ENCODE results near the gene TRAPPC3.
A peak's percentile ranks its signal among the peaks of the same experiment; 100 is the strongest.

The TRAPPC3 gene

GRCh38 chr1:36154335-36154734 is 5.0 kb upstream of the TRAPPC3 start:
- DNase-seq (ENCODE audit: low read depth in 2 of 2, low spot score in 1 of 2), result no peak

GRCh38 chr1:36153476-36153875 is 4.2 kb upstream of the TRAPPC3 start:
- DNase-seq (ENCODE audit: low read depth in 2 of 2, low spot score in 1 of 2), result no peak

DNA sequence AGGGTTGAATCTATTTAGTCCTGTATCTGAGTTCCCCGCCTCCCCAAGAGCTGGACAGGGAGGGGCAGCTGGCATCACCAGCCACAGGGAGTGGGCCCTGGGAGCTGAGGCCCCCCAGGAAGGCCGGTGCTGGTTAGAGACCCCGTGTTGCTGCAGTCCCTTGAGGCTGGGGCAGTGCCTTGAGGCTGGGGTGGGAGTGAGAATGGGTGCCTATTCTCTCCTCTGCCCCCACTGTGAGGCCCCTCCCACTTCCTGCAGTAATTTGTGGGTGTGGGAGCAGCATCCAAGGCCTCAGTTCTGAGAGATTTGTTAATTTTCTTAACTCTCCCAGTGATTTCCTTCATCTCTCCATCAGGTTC is 2.5 kb upstream of the TRAPPC3 start:
- DNase-seq (ENCODE audit: low read depth in 2 of 2, low spot score in 1 of 2), result peak in 1 of 2 donors; percentile 35

DNA sequence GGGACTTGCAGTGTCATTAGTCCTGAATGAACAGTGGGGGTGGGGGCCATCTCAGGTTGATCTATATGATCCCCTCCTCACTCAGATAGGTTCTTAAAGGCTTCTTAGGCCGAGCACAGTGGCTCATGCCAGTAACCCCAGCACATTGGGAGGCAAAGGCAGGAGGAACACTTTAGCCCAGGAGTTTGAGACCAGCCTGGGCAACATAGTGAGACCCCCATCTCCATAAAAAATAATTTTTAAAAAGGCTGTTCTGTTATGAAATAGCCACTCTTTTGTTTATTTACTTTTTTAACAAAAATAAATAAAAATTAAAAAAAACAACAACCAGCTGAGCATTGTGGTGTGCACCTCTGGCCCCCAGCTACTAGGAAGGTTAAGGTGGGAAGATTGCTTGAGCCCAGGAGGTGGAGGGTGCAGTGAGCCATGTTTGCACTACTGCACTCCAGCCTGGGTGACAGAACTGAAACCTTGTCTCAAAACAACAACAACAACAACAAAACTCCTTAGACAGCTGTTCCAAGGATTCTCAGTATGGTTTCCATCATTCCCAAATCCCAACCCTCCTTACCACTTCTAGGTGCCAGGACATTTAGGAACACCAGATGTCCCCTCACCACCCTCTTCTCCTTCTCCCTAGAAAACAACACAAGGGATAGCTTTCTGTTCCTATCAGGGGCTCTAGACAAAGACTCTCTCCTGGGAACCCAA is 2.0 kb upstream of the TRAPPC3 start:
- DNase-seq (ENCODE audit: low read depth in 2 of 2, low spot score in 1 of 2), result no peak

GRCh38 chr1:36150296-36151133 is 1.2 kb upstream of the TRAPPC3 start:
- peak in 1 of 2 donors; percentile 54 for DNase-seq (ENCODE audit: low read depth in 2 of 2, low spot score in 1 of 2)

GRCh38 chr1:36149973-36150295 is 648 bp upstream of the TRAPPC3 start:
- DNase-seq (ENCODE audit: low read depth in 2 of 2, low spot score in 1 of 2), result no peak

GRCh38 chr1:36148821-36149236 is 457 bp downstream of the TRAPPC3 start:
- DNase-seq (ENCODE audit: low read depth in 2 of 2, low spot score in 1 of 2), result no peak

DNA sequence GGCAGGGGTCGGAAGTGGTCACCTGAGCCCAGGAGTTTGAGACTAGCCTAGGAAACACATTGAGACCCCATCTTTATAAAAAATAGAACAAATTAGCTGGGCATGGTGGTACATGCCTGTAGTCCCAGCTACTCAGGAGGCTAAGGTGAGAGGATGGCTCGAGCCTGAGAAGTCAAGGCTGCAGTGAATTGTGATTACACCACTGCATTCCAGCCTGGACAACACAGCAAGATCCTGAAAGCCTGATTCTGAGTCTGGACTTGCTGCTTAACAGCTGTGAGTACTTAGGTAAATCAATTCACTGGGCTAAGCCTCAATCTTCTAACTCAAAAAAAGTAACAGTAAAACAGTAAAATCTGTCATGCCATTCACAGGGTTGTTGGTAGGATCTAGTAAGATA is 4.9 kb downstream of the TRAPPC3 start:
- no peak for DNase-seq (ENCODE audit: low read depth in 2 of 2, low spot score in 1 of 2)

GRCh38 chr1:36143424-36143823 is 5.9 kb downstream of the TRAPPC3 start:
- DNase-seq (ENCODE audit: low read depth in 2 of 2, low spot score in 1 of 2), result no peak

DNA sequence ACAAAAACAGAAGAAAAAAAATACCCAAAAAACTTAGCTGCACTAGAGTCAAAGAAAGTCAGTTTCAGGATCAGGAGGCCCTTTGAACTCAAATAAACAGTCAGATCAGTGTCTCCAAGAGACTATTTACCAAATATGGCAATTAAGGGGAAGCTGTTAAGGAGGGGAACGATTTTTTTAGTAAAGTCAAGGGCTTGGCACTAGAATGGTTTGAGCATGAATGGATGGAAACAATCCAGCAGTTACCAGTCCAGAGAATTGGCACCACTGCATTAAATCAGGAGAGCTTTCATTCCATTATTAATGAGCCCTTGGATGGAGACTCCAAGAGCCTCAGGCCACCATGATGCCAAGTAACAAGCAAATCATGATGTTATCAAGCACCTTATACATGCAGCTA is 7.2 kb downstream of the TRAPPC3 start:
- no peak for DNase-seq (ENCODE audit: low read depth in 2 of 2, low spot score in 1 of 2)

DNA sequence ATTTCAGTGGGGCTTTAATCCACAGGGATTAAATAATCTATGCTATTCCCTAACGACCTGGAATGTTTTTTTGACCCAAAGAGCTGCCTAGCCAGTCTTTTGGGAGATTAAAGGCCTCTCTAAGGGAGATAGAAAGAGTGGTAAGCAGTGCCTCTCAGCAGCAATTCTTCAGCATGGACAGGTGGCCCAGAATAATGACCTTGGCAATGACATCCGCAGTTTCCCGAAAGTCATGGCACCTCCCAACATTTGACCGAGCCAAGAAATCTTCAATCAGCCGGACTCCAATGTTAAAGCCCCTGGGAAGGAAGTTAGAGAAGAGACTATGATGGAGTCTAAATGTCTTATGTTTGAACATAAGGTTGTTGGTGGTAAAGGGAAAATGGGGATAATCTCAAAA is 9.8 kb downstream of the TRAPPC3 start:
- DNase-seq (ENCODE audit: low read depth in 2 of 2, low spot score in 1 of 2), result no peak

- no peak for DNase-seq (ENCODE audit: low read depth in 2 of 2, low spot score in 1 of 2)
Measured at GRCh38 chr1:36137776-36138175, 11.5 kb downstream of the TRAPPC3 start.

GRCh38 chr1:36137226-36137625 is 12.1 kb downstream of the TRAPPC3 start:
- no peak for DNase-seq (ENCODE audit: low read depth in 2 of 2, low spot score in 1 of 2)

DNA sequence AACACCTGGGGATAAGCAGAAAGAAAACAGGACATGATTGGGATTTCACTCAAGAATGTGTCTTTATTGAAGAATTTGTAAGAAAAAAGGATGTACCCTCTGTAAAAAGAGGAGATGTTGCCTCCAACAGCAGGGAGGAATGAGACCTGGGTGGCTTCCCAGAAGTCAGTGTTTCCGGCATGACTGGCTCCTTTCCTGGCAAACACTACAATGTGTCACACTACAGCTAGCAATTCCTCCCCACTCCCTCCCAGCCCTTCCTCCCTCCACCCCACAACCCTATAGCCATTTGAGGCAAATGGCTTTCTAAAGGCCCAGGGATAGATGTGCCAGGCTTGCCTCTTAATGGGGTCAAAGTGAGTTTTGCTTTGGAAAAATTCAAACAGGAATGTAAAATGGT is 12.8 kb downstream of the TRAPPC3 start:
- DNase-seq (ENCODE audit: low read depth in 2 of 2, low spot score in 1 of 2), result no peak

DNA sequence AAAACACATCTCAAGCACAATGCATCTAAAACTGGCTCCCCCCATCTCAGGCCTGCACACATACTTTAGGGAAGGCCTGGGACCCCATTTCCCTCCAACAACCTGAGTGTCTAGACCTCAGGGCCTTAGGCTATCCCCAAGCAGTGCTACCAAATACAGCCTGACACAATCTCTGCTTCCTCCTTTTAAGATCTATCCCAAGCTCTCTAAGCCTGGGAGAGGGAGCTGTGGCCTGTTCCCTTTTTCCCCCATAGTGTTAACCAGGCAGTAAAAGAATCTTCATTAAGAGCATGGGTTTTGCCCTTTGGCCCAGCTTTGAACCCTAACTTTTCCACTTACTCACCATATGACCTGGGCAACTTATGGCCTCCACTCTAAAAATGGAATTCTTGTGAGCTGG is 13.5 kb downstream of the TRAPPC3 start:
- DNase-seq (ENCODE audit: low read depth in 2 of 2, low spot score in 1 of 2), result no peak

DNA sequence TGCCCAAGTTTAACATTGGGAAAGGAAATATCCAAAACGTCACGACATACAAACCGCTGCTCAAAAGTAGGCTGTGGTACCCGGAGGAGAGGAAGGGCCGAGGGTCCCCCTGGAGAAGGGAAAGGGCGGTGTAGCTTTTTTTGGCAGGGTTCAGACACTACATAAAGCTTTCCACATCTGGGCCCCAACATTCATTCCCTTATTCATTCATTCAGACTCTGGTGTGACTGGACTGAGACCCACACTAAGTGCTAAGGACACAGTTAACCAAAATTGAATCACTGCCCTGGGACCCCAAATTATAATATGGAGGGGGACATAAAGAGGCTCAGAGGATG is 14.0 kb downstream of the TRAPPC3 start:
- DNase-seq (ENCODE audit: low read depth in 2 of 2, low spot score in 1 of 2), result no peak

DNA sequence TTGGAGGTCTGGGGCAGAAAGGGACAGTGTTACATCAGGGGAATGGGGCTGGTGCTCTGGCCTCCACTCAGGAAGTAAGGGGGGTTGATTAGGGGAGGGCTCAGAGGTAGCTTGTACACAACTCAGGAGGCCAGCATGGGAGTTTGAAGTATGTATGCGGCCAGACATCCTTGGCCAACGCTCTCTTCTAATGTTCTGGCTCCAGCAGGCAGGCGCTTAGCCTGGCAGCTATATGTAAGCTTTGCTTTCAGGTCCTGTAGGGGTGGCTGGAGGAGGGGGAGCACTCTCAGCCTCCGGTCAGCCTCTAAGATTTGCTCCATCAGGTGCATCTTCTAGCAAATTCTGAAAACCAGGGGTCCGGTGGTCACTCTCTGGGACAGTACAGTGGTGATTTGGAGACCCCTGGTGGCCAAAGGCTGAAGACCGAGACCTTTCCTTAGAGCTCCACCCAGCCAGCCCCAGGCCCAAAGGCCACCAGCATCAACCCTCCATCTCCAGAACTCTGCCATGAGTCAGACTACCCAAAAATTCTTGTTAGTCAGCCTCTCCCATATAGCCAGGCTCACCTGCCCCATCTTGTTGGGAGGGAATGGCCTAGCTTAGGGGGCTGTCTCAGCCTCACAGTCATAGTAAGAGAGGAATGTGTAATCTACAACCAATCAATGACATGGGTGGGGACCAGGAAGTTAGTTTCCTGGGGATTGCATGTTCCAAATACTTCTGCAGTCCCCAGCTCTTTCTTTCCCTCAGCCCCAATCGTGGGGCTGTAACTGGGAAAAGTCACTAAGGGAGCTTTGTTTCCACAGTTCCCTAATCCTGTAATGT is 14.6 kb downstream of the TRAPPC3 start:
- no peak for DNase-seq (ENCODE audit: low read depth in 2 of 2, low spot score in 1 of 2)

DNA sequence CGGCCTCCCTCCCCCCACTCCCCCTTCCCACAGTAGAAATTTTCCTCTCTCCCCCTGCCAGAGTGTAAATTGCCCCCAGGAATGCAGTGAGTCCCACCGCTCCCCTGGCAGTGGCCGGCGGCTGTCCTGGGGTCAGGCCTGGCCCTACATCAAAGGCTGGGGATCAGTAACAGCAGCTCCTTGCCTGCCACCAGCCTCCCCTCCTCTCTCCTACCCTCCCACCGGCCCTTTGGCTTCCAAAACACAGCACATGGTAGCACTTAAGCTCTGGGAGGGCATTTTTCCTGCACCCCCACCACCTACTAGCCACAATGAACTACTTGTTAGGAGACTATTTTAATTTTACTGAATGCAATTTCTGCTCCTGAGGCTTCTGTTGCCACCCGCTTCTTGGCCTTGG is 15.3 kb downstream of the TRAPPC3 start:
- no peak for DNase-seq (ENCODE audit: low read depth in 2 of 2, low spot score in 1 of 2)

GRCh38 chr1:36133484-36133883 is 15.8 kb downstream of the TRAPPC3 start:
- no peak for DNase-seq (ENCODE audit: low read depth in 2 of 2, low spot score in 1 of 2)

DNA sequence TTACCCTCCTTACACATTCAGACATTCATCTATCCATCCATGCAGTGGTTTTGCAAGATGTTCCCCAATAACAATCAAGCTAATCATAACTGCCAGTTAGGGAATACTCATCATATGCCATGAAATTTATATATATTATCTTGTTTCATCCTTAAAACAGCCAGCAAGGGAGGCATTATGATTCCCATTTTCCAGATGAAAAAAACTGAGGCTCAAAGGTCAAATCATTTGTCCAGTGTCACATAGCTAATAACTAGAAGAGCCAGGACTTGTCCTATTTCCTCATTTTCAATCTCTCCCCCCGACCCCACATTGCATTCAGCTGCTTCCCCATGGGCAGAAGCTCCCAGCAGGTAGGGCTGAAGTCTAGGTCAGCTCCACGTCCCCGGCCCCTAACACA is 17.3 kb downstream of the TRAPPC3 start:
- no peak for DNase-seq (ENCODE audit: low read depth in 2 of 2, low spot score in 1 of 2)

- no peak for DNase-seq (ENCODE audit: low read depth in 2 of 2, low spot score in 1 of 2)
Measured at GRCh38 chr1:36128905-36129206, 20.4 kb downstream of the TRAPPC3 start.
